HG02852 (cell line): ENCODE data around the gene PCDHB12.
"Not testable (repeated sequence)": the region's sequence is repeated elsewhere in the genome, so short reads cannot be mapped to it uniquely, and the experiment has no call there.

Source experiments
- ATAC-seq: cut with Tn5 transposase; IDR thresholded peaks from one replicate; pipeline ENCODE4 v1.9.1; 2021; ENCODE audit warnings: mild to moderate bottlenecking, moderate library complexity; ENCODE audit not compliant: unreplicated experiment

PCDHB12 gene

GRCh38 chr5:141208478-141208877 is at the start of gene PCDHB12:
PCDHB12 (plus strand) TSS chr5:141208719; CDS start chr5:141208908, 189 bp downstream.
- no peak for ATAC-seq

DNA sequence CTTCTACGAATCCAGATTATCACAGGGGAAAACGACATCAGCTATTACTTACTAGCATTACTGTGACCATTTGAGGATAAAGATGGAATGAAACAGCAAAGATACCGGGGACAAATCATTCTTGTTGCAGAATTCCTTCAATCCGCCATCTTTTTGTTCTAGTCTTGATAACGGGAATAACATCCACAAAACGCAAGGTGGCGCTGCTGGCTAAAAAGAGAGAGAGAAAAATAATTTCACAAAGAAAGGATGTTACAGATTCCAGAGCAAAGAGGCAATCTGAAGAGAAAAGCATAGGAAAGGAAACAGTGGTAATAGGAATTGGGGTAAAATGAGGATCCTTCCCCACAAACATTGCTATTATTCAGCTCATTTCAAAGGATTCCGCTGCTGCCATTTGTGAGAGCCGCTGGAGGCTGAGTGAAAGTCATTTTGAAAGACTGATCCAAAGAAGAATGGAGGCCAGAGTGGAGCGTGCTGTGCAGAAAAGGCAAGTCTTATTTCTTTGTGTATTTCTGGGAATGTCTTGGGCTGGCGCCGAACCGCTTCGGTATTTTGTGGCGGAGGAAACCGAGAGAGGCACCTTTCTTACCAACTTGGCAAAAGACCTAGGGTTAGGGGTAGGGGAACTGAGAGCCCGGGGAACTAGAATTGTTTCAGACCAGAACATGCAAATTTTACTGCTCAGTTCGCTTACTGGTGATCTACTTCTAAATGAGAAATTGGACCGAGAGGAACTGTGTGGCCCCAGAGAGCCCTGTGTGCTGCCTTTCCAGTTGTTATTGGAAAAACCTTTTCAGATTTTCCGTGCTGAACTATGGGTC is 35.9 kb upstream of the PCDHB12 start, which contains the start of gene PCDHB7:
TSS of gene PCDHB7 (plus strand) at position 264 of the 824 bp plus-strand sequence. CDS start at position 456, 192 bp downstream.
- ATAC-seq: no peak

DNA sequence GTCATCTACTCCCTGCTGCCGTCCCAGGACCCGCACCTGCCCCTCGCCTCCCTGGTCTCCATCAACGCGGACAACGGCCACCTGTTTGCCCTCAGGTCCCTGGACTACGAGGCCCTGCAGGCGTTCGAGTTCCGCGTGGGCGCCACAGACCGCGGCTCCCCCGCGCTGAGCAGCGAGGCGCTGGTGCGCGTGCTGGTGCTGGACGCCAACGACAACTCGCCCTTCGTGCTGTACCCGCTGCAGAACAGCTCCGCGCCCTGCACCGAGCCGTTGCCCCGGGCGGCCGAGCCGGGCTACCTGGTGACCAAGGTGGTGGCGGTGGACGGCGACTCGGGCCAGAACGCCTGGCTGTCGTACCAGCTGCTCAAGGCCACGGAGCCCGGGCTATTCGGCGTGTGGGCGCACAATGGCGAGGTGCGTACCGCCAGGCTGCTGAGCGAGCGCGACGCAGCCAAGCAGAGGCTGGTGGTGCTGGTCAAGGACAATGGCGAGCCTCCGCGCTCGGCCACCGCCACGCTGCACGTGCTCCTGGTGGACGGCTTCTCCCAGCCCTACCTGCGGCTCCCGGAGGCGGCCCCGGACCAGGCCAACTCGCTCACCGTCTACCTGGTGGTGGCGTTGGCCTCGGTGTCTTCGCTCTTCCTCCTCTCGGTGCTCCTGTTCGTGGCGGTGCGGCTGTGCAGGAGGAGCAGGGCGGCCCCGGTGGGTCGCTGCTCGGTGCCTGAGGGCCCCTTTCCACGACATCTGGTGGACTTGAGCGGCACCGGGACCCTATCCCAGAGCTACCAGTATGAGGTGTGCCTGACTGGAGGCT is 34.0 kb upstream of the PCDHB12 start:
- ATAC-seq: not testable (repeated sequence)

DNA sequence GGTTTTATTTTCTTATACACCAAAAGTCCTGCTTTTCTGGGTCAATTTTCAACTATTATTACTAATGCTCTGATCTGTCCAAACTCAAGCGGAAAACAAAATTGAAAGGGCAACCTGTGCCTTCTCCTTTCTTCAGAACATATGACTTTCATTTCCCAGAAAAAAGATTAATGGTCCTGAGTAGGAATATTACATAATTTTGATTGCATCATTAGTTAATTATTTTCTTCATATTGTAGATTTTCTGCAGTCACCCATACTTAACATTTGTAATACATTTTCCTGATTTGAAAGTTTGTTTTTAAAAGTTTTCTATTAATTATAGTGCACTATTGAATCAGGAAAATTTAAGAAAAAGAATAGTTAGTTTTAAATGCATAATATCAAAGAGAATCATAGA is 32.6 kb upstream of the PCDHB12 start:
- no peak for ATAC-seq

GRCh38 chr5:141177577-141178191 is 30.8 kb upstream of the PCDHB12 start, which contains the start of gene PCDHB8:
PCDHB8 (plus strand) TSS chr5:141177790; CDS start chr5:141178035, 245 bp downstream.
- ATAC-seq: not testable (repeated sequence)

DNA sequence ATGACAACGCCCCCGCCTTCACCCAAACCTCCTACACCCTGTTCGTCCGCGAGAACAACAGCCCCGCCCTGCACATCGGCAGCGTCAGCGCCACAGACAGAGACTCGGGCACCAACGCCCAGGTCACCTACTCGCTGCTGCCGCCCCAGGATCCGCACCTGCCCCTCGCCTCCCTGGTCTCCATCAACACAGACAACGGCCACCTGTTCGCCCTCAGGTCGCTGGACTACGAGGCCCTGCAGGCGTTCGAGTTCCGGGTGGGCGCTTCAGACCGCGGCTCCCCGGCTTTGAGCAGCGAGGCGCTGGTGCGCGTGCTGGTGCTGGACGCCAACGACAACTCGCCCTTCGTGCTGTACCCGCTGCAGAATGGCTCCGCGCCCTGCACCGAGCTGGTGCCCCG is 29.1 kb upstream of the PCDHB12 start:
- not testable (repeated sequence) for ATAC-seq

DNA sequence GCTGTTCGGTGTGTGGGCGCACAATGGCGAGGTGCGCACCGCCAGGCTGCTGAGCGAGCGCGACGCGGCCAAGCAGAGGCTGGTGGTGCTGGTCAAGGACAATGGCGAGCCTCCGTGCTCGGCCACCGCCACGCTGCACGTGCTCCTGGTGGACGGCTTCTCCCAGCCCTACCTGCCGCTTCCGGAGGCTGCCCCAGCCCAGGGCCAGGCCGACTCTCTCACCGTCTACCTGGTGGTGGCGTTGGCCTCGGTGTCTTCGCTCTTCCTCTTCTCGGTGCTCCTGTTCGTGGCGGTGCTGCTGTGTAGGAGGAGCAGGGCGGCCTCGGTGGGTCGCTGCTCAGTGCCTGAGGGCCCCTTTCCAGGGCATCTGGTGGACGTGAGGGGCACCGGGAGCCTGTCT is 28.6 kb upstream of the PCDHB12 start:
- not testable (repeated sequence) for ATAC-seq

DNA sequence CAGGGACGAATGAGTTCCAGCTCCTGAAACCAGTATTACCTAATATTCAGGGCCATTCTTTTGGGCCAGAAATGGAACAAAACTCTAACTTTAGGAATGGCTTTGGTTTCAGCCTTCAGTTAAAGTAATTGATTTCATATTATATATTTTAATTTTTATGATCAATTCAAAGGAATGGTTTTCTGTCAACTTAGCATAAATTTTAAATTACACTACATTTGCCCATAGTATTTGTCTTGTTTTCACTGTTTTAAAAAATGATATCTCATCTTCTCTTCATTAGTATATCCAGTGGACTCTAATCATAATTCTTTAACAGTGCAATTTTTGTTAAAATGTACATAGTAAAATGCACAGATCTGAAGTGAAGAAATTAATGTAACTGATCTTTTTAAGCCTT is 28.2 kb upstream of the PCDHB12 start:
- ATAC-seq: no peak

GRCh38 chr5:141182248-141182647 is 26.3 kb upstream of the PCDHB12 start, which contains the start of gene PCDHB16:
PCDHB16 (plus strand) TSS chr5:141182387; CDS start chr5:141182560, 173 bp downstream.
- ATAC-seq: no peak

GRCh38 chr5:141184117-141184855 is 24.2 kb upstream of the PCDHB12 start:
- ATAC-seq: not testable (repeated sequence)

DNA sequence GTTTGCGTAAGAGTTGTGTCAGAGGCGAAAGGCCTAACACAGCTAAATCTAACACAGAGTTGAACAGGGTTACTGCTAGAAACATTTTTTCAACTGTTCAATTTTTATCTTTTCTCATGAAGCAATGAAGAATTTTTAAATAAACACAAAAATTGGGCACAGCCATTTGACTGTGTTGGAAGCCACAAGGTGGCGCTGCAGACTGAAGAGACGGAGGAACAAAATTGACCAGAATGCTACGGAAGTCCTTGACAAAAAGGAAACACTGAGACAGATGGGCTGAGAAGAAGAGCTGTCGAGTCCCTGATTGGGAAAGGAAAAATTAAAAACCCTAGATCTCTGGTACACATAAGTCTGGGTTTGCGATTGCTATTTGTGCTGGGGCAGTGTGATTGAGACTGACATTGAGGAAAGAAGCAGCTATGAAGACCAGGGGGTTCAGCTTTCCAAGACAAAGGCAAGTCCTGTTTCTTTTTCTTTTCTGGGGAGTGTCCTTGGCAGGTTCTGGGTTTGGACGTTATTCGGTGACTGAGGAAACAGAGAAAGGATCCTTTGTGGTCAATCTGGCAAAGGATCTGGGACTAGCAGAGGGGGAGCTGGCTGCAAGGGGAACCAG is 21.5 kb upstream of the PCDHB12 start, which contains the start of gene PCDHB9:
TSS of gene PCDHB9 (plus strand) at position 265 of the 616 bp plus-strand sequence. CDS start at position 423, 158 bp downstream.
- no peak for ATAC-seq

GRCh38 chr5:141188682-141189081 is 19.8 kb upstream of the PCDHB12 start:
- ATAC-seq: not testable (repeated sequence)

- ATAC-seq: not testable (repeated sequence)
These were observed 19.4 kb upstream of the PCDHB12 start for GRCh38 chr5:141189131-141189530.

- no peak for ATAC-seq
These were observed 16.3 kb upstream of the PCDHB12 start, which contains the start of gene PCDHB10 for GRCh38 chr5:141192110-141192725. PCDHB10 (plus strand) TSS chr5:141192353; CDS start chr5:141192553, 200 bp downstream.

DNA sequence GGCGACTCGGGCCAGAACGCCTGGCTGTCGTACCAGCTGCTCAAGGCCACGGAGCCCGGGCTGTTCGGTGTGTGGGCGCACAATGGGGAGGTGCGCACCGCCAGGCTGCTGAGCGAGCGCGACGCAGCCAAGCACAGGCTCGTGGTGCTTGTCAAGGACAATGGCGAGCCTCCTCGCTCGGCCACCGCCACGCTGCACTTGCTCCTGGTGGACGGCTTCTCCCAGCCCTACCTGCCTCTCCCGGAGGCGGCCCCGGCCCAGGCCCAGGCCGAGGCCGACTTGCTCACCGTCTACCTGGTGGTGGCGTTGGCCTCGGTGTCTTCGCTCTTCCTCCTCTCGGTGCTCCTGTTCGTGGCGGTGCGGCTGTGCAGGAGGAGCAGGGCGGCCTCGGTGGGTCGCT is 14.2 kb upstream of the PCDHB12 start:
- not testable (repeated sequence) for ATAC-seq

DNA sequence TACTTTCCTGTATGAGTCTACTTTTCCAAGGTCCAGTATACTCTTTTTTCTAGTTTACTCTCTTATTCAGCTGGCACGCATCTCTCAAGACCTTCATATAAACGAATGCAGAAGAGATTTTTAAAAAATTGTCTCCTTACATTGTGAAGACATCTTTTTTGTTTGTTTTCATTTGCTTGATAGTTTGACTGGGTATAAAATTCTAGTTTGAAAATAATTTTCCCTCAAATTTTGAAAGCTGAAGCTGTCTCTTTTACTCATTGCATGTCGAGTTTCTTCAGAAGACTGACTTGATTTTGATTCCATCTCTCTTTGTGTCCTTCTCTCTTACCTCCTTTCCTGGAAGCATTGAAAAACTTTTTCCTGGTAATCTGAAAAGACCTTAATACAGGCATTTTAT is 12.2 kb upstream of the PCDHB12 start:
- no peak for ATAC-seq

GRCh38 chr5:141199359-141200235 is 8.9 kb upstream of the PCDHB12 start, which contains the start of gene PCDHB11:
PCDHB11 (plus strand) TSS chr5:141199627; CDS start chr5:141199775, 148 bp downstream.
- no peak for ATAC-seq

GRCh38 chr5:141201126-141201525 is 7.4 kb upstream of the PCDHB12 start:
- ATAC-seq: not testable (repeated sequence)
